GM21825 (cell line): ENCODE results near the gene CSMD2.

ENCODE experiments used
- ATAC-seq: cut with Tn5 transposase; IDR thresholded peaks from one replicate; pipeline ENCODE4 v1.9.1; 2021; ENCODE audit warnings: mild to moderate bottlenecking, moderate library complexity; ENCODE audit not compliant: unreplicated experiment

CSMD2 gene

GRCh38 chr1:33966346-33967141, 198.5 kb downstream of the CSMD2 start:
- ATAC-seq, result no peak

GRCh38 chr1:33965086-33965485, 199.9 kb downstream of the CSMD2 start:
- no peak for ATAC-seq

GRCh38 chr1:33962061-33962460, 203.0 kb downstream of the CSMD2 start:
- ATAC-seq, result no peak

- ATAC-seq, result no peak
These were observed 204.7 kb downstream of the CSMD2 start for GRCh38 chr1:33960188-33960895.

- ATAC-seq, result no peak
These were observed 207.2 kb downstream of the CSMD2 start for GRCh38 chr1:33957854-33958253.

- ATAC-seq, result no peak
These were observed 209.9 kb downstream of the CSMD2 start for GRCh38 chr1:33955096-33955495.

DNA sequence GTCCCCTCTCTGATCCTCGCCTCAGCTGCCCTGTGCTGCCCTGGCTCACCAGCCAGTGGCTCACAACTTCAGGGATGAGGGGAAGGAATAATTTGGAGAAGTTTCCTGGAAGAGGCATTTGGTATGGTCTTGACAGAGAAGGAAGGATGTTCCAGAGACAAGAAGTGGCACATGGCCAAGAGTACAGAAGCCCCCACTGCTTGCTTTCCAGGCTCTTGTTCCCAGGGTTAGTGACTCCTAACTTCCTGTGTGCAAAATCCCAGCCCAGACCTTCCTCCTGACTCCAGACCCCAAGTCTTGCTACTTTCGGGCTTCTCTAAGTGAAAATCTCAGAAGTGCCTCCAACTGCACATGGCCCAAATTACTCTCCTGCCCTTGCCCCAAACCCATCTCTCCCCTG, 215.5 kb downstream of the CSMD2 start:
- no peak for ATAC-seq

DNA sequence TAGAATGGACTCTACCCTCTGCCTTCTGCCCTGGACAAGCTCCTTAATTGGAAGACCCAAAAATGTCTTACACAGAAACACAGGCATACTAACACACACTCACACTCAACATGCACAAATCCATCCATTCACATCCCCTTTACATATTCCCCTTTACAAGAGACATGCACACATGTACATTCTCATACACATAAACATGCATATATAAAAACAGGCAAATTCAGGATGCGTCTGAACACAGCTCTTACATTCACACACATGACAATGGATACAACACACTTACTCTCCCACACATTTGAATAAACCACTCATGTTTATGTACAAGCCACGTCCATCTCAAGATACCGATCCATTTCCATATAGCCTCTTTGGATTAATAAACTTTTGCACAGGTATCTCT, 216.7 kb downstream of the CSMD2 start:
- ATAC-seq, result no peak

- ATAC-seq, result no peak
These were observed 218.2 kb downstream of the CSMD2 start for GRCh38 chr1:33946836-33947235.

DNA sequence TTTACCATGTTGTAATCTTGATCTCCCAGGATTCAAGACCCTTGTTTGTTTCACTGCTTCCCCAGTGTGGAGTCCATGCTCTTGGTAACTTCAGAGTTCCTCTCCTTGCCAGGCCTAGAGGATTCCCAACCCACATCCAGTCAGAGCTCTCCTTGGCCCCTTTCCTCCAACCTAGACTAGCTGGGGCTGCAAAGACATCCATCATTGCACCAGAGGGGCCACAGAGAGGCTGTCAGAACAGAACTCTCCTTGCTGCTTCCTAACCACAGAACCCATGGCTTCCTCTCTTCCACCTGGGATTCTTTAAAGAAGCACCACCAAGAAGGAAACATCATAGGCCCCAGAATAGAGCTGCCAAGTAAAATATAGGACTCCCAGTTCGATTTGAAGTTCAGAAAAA, 220.2 kb downstream of the CSMD2 start:
- ATAC-seq, result no peak

DNA sequence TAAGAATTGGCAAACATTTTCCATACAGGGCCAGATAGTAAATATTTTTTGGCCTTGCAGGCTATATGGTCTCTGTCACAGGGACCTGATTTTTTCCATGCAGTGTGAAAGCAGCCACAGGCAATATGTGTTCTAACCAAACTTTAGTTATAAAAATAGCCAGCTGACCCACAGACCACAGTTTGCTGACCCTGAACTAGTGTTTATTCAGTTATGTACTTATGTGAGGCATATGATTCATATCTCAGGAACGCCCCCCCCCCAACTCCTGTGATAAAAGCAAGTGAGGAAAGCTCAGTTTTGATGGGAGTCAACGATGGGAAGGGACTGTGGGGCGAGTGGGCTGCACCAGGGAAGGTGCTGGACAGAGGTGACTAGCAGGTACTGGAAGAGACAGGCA, 221.1 kb downstream of the CSMD2 start:
- no peak for ATAC-seq

DNA sequence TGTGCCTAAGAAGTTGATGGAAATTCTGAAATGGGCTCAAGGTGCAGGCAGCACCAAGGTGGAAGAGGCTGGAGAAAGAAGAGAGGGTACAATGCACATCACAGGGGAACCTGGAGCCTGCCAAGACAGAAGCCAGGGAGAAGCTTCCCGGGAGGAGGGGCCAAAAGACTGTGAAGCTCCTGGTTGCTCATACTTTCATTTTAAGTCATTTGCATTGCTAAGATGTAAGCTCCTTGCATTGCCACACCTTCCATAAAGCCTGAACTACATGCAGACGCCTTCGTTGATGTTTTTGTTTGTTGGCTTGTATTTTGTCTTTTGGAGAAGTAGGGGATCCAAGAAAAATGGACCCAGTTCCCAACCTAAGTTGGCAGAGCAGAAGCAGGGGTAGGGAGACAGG, 232.2 kb downstream of the CSMD2 start:
- no peak for ATAC-seq

- no peak for ATAC-seq
These were observed 233.9 kb downstream of the CSMD2 start for GRCh38 chr1:33931111-33931475.

GRCh38 chr1:33930346-33931110, 234.5 kb downstream of the CSMD2 start:
- no peak for ATAC-seq

DNA sequence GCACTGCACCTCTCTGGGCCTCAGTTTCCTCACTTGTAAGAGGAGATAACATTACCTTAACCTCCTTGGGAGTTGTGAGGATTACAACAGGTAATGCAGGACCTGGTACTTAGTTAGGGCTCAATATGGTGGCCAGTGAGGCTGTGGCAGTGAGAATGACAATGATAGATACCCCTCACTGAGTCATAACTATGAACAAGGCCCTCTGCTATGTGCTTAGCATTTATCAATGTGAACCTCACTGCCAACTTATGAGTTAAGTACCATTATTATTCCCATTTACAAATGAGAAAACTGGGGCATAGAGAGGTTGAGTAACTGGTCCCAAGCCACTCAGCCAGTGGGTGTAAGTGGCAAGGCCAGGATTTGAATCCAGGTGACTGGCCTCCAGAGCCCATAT, 236.8 kb downstream of the CSMD2 start:
- ATAC-seq, result no peak

GRCh38 chr1:33927721-33928120, 237.3 kb downstream of the CSMD2 start:
- no peak for ATAC-seq

- no peak for ATAC-seq
These were observed 239.4 kb downstream of the CSMD2 start for GRCh38 chr1:33925586-33925985.

GRCh38 chr1:33921281-33921680, 243.7 kb downstream of the CSMD2 start:
- ATAC-seq, result no peak

DNA sequence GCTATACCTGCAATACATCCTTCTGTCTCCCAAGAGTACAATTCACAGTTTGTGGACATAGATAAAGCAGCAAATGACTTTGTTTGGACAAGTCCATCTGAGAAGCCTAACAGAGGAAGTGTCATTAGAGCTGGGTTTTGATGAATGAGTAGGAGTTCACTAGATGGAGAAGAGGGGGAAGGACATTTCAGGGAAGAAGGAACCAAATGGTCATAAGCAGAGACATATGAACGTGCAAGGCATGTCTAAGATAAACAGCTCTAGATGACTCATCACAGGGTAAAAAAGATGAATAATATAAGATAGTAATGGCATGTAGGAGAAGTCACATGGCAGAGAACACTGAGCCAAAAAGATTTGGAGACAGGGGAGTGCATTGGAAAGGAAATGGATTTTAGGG, 246.7 kb downstream of the CSMD2 start:
- ATAC-seq, result no peak

DNA sequence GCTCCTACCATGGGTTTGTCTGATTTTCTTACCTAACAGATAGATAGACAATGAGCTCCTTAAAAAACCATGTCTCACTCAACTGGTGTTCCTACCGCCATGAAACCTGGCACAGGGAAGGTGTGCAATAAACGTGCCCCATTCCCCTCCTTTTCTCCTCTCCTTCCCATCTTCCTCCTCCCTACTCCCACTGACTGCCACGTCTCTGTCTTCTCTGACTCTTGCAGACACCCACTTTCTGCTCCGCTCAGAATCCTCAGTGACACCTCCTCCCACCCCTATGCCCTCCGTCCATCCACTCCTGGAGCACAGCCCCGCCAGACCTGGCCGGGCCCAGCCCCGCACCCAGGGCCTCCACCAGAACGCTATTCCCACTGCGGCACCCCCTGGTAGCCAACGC, 248.2 kb downstream of the CSMD2 start:
- no peak for ATAC-seq

DNA sequence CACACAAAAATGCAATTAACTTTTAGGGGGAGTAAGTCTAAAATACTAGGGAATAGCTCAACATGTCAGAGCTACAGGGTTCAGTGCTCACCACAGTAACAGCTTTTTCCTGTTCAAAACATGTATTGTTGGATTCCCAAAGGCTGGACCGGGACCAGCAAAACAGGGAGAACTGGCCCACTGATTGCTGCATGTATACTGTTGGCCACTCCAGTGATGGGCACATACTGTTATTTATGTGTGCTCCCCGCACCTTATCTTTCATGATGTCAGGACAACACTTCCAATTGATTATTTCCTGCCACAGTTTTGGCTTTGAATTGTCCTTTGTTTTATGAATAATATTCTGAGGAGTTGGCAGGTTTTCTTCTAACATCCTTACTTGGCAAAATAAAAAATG, 250.5 kb downstream of the CSMD2 start:
- ATAC-seq, result no peak
